NCI-H1417 (cell line): Measurements from ENCODE around the gene HBP1.
"Not testable (repeated sequence)": the region's sequence is repeated elsewhere in the genome, so short reads cannot be mapped to it uniquely, and the experiment has no call there.

Experiments used
- DNase-seq, 3 experiments: peaks; one replicate each; lab custom pipeline; 2025; lab: John Stamatoyannopoulos, UW

The HBP1 gene, protein sequence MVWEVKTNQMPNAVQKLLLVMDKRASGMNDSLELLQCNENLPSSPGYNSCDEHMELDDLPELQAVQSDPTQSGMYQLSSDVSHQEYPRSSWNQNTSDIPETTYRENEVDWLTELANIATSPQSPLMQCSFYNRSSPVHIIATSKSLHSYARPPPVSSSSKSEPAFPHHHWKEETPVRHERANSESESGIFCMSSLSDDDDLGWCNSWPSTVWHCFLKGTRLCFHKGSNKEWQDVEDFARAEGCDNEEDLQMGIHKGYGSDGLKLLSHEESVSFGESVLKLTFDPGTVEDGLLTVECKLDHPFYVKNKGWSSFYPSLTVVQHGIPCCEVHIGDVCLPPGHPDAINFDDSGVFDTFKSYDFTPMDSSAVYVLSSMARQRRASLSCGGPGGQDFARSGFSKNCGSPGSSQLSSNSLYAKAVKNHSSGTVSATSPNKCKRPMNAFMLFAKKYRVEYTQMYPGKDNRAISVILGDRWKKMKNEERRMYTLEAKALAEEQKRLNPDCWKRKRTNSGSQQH

DNA sequence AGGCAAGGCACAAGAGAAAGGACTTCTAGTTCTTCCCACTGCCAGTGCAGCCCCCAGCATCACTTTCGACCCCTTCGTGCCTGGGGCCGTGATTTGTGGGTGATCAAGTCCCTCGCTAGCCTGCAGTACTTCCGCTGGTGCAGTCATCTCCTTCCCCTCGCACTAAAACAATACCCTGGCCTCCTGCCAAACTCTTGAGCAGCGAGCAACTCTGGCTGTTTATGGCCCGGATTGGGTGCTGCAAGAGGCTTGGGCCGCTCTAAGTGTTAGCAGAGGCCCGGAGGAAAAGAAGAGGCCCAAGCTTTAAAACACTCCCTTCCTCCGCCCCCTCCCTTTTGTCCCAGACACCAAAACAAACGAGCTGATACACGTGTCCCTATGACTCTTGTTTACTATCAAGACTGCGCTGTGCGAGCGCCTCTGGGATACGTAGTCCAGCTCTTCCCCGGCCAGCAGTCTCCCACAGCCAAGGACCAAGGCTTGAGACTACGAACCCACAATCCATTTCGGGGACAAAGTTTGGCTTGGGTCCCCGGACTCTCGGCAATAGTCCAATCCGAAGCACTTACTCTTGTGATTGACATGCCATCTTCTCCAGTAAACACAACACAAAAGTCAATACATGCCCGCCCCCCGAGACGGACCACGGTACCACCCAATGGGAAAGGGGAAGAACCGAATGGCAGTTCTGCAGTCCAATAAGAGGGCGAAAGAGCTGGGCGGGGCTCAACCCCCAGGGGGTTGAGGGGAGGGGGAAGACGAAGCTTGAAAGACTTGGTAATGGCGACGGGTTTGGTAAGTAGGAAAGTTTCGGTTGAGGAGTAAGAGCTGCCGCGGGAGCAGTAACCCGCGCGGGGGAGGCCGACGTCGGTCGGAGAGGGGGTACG is at the start of gene HBP1:
HBP1 (plus strand) TSS at position 771 of the 887 bp plus-strand sequence. CDS start 10,891 bp downstream, outside the sequence.
- DNase-seq, result peak; percentile 100

DNA sequence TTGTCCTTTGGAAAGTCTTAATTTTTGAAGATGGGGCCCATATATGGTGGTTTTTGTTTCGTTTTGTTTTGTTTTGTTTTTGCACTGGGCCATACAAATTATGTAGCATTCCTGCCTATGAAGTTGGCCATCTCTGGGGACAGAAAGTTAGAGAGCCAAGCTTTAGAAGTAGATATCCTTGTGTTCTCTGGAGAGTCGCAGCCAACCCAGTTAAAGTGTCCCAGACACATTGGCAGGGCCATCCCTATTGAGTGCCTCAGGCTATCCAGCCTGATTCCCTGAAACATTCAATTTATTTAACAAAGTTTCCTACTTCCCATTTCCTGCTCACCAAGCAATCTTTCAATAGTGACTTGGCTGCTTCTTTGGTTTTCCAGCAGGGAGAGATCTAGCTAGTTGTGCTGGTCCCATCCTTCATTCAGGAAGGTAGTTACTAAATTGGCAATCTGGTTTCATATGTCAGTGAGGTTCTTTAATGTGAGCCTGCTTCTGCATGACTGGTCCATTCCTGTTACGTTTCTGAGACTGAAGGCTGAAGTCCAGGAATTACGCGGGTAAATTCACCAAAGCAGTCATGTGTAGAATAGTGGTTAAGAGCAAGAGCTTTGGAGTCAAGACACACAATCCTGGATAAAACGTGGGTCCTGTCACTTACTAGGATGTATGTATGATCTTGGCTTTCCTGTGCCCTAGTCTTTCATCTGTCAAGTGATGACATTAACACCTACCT is 49.3 kb upstream of the HBP1 start:
- DNase-seq, result peak in 1 of 3 experiments; percentile 11

DNA sequence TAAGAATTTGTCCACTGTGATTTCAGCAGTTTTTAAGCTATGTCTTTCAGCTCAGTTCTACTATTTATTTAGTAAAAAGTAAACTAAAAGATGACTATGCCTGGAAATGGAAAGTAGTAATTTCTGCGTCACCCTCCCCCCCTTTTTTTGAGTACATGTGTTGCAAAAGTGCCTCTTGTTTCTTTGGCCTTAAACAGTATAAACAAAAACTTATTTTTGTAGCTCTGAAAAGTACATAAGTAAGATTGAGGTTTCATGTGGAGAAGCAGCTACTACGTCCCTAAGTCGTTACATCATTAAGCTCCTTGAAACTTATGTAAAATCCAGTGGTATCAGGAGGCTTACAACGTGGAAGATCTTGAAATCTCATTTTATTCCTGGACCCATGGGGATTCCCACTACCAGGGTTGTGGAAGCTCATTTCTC is 46.3 kb upstream of the HBP1 start:
- no peak for DNase-seq

DNA sequence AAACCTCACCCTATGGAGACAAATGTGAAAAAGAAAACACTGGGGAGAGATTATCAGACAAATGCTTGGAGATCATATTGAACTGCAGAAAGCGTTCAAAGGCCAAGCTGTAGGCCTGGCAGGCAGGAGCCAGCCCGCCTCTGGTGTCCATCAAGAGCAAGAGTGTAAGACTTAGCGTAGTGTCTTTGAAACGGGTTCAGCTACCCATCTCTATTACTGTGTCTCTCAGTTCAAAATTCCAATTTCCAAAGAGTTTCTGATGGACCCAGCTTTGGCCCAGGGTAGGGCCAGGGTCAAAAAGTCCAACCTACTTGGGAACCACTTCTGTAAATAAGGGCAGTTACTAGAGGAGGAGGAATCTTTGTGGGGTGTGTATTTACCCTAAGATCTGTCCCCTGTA is 45.4 kb upstream of the HBP1 start:
- no peak for DNase-seq

DNA sequence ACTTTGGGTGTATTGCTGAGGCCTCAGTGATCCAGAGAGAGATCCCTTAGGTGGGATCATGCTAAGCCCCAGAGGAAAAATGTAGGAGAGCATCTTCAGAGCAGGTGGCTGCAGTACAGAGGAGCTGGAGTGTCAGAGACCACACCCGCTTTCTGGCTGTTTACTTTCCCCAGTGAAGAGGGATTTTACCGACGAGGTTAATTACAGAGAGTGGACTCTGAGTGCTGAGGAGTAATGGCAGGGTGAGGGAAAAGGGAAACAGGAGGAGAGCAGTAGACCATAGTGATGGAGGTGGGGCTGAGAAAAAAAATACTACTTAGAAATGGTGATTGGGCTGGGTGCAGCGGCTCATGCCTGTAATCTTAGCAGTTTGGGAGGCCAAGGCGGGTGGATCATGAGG is 43.3 kb upstream of the HBP1 start:
- DNase-seq, result peak; percentile 89 to 99 (median 95)

DNA sequence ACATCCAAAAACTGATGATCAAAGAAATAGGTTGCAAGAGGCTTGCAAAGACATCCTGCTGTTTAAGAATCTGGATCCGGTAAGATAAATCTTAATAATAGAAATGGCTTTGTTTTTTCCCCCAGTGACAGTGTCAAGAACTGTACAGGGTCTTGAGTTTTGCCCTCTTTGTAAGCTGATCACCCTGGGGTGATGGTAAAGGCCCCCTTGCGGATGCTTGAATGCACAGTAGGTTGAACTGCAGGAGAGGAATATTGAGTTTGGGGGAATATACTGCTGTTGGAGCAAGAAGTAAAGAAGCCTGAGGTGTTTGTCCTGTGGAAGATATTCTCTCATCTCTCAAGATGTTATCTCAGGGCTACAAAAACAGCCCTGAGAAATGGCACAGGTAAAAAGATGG is 40.6 kb upstream of the HBP1 start:
- no peak for DNase-seq

DNA sequence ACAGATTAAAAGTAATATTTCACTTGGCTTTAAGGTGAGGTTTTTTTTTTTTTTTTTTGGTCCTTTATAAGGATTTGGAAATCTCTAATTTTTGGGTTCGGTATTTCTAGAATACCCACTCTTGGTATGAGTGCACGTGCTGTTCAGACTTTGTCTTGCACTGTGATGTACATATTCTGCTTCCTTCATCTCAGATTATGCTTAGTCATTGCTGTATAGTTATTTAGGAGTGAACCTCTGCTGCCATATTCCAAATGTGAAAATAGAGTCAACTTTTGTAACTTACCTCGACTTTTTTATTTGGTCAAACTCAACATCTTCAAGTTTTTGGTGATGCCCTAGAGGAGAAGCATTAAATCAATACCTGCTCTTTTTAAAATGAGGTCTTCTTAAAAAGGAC is 40.1 kb upstream of the HBP1 start:
- no peak for DNase-seq

DNA sequence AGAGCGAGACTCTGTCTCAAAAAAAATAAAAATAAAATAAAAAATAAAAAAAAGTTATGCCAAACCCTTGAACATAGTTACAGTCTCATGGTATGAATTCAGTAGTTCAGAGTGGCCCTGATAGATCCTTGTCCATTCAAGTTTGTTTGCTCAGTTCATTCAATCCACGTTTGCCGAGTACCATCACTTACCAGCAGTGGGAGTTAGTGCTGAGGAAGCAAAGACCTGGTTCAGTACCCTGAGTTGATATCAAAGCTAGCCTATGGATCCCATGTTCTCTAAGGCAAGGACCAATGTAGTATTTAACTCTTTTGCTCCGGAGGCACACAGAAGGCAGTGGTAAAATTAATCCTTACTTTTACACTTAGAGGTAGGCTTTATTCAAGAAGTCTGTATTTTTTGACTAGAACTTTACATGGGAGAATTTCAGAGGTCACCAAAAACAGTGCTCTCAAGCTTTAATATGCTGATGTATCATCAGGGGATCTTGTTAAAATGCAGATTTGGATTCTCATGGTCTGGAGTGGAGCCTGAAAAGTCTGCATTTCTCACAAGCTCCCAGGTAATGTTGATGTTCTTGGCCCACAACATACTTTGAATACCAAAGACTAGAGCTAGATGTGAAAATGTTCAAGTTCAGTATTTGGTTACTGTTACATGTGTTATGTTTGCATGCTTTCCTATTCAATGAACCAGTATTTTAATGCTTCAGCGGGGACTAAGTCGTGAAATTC is 38.1 kb upstream of the HBP1 start:
- DNase-seq, result no peak

DNA sequence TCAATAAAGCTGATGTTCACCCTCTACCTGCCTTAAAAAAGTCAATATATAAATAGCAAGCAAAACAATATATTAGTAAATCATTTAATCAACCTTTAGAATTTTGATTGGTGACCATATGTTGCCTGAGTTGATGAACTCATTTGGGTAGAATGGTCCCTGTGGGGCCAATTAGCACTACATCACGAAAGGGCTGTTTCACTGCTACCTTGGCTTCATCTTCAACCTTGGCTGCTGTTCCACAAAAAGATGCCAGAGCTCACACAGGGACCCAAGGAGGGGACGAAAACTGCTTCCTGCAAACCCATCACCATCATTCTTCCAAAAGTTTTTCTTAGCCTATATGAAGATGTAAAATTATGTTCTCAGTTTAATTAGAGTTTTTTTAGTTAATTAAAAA is 35.4 kb upstream of the HBP1 start:
- DNase-seq, result no peak

DNA sequence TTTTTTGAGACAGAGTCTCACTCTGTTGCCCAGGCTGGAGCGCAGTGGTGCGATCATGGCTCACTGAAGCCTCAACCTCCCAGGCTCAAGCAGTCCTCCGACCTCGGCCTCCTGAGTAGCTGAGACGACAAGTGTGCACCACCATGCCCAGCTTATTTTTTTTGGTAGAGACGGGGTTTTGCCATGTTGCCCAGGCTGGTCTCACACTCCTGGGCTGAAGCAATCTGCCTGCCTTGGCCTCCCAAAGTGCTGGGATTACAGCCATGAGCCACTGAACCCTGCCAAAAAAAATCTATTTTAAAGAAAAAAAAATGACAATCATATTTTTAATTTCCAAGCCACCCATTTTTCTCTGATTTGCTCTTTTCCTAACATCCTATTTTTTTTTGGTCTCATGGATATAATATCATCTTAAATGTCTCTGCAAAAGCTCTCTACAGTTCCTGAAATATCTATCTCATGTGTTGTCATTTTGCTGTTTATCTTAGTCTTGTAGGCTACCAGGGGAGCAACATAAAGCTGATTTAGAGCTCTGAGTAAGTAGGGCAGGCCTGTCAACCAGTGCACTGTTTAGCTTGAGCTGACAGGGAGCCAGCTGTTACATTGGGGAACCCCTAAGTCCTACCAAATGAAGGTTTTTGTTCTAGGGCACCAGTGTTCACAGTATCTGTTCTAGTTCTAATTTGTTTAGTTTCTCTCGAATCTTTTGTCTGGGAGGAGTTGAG is 29.9 kb upstream of the HBP1 start:
- DNase-seq, result no peak

DNA sequence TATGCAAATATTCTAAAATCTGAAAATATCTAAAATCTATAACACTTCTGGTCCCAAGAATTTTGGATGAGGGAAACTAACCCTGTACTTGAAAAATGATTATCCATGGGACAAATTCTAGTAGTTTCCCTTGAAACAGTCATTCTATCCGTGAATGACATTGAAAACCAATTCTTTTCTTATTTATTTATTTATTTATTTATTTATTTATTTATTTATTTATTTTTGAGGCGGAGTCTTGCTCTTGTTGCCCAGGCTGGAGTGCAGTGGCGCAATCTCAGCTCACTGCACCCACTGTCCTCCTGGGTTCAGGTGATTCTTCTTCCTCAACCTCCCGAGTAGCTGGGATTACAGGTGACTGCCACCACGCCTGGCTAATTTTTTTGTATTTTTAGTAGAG is 24.9 kb upstream of the HBP1 start:
- not testable (repeated sequence) for DNase-seq

DNA sequence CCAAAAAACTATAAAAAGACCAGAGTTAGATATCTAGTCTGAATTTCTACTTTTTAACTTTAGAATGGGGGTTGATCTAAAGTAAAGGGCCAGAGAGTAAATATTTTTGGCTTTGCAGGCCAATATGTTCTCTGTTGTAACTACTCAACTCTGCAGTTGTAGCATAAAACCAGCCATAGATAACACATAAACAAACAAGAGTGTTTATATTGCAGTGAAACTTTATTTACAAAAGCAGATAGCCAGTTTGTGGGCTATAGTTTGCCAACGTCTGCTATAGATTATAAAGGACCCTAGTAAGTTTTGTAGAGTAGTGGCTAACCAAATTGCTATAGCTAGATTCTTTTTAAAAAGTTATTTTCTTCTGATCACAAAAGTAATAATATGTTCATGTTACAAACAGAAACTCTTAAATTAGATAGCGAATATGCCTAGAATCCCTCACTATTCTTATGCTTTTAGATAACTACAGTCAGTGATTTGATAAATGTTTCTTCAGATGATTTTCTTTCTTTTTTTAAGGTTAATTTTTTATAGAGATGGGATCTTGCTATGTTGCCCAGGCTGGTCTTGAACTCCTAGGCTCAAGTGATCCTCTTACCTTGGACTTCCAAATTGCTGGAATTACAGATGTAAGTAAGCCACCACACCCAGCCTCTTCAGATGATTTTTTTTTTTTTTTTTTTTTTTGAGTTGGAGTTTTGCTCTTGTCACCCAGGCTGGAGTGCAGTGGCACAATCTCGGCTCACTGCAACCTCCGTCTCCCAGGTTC is 23.6 kb upstream of the HBP1 start:
- DNase-seq, result no peak

DNA sequence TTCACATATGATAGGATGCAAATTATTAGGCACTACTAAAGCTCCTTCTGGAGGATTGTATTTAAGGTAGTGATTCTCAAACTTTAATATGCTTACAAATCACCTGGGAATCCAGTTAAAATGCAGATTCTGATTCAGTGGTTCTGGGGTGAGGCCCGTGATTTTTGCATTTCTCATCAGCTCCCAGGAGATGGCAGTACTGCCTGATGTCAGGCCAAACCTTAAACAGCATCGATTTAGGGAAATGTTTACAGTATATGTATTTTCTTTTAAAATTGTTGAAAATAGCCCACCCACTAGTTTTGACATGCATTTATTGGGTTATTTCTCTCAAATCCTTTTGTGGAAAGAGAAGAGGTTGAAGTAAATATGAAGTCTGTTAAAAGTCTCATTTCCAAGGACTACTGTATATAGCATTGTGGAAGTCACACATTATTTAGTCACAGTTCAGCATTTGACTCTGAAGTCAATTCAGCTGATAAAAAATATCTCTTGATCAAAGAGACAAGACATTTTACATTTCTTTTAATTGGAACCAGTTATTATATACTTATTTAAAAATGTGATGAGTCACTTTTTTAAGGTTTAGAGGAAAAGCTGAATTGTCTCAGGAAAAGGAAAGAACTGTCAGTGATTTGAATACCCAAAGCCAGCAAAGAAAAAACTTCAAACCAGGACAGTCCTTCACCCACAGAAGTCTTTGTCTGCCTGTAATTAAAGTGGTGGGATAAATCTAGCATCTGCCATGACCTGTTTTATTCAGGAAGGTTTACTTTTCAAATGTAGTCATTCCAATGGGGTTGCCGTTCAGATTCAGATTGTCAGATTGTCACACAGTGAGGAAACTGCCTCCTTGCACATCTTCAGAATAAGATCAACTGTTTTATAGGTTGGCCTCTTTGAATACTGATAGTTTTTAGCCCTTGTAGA is 21.1 kb upstream of the HBP1 start:
- peak; percentile 17 to 57 (median 17) for DNase-seq

DNA sequence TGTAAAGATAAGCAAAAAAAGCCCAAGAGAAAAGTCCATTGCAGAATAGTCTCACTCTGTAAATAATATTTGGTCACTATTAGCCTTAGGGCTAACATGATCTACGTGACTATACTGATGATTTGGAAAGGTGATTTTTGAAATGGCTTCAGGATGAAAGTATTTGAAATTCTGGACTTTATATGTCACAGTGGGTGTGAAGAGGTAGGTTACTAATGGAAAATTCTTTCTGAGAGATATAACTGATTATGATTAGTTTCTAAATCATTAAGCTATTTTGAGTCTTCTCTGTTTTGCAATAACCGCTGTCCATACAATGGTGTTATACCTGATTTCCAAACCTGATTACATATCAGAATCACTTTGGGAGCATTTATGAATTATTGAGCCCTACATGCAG is 20.1 kb upstream of the HBP1 start:
- no peak for DNase-seq

DNA sequence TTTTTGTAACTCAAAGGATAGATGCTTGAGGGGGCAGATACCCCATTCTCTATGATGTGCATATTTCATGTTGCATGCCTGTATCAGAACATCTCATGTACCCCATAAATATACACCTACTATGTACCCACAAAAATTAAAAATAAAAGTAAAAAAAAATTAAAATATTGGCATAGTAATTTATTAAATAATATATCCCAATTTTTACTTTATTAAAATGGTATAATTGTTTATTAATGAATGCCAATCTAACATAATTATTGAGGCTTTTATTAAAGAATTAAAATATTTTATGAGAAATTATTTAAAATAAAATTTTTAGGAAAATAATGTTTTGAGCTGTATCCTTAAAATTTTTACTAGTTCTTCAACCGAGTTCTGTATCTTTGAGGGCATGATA is 18.9 kb upstream of the HBP1 start:
- DNase-seq, result no peak

DNA sequence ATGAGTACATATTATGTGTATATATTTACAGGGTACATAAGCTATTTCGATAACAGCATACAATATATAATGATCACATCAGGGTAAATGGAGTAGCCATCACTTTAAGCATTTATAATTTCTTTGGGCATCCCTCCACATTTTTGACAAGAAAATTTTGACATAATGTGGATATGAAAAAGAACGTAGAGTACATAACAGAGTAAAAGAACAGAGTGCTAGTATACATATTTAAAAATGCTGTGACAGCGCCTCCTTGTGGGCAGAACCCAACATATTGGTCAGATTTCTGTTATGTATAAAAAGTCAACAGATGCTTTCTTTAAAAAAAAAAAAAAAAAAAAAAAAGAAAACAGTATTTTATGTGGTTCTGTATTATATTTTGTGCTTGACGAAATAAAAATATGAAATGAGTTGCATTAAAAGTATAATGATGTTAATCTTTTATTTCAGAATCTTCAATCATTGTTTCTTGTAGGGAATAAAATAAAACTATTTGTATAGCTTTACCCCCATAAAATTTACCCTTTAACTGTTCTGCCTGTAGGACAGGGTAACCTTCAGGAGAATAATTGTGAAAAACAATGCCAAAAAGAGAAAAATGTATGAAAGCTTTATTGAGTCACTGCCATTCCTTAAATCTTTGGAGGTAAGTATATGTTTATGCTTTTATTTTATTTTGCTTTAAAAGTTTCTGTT is 18.3 kb upstream of the HBP1 start:
- DNase-seq, result peak; percentile 48 to 89 (median 86)

DNA sequence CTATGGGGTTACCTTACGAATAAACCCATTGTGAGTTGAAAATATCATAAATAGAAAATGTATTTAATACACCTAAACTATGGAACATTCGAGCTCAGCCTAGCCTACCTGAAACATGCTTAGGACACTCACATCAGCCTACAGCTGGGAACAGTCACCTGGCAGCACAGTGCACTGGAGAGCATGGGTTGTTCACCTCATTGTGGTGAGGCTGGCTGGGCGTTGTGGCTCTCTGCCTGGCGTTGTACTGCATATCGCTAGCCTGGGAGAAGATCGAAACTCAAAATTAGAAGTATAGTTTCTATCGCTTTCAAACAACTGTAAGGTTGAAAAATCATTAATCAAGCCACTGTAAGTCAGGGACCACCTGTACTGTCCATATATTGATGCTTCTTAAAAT is 17.3 kb upstream of the HBP1 start:
- DNase-seq, result no peak

DNA sequence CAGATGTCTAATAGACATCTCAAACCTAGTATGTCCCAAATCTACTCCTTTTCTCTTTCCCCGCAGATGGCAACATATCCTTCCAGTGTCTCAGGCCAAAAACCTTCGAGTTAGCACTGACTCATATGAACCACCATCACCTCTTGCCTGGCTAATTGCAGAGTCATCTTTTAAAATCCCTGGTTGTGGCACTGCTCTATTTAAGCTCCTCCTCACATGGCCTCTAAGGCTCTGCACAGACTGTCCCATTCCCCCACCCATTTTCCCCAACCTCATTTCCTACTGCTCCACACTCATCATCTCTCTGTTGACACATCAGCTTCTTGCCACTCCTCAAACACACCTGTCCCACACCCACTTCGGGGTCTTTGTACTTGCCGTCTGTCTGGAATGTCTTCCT is 16.8 kb upstream of the HBP1 start:
- no peak for DNase-seq
